Large intestine (tissue), 3 donors: ENCODE measurements around the gene CD164L2. TPM values are rescaled to one million over a fixed set of nuclear protein-coding genes. Genes with fewer than 3 reads are reported as not detected.
"Not testable (repeated sequence)": the region's sequence is repeated elsewhere in the genome, so short reads cannot be mapped to it uniquely, and the experiment has no call there.

Experiments
- DNase-seq, 2 donors: peaks; one replicate each; pipeline versions ENCODE4 v3.0.0 to v3.0.0-alpha.2; 2013
- H3K27ac ChIP-seq: one replicate; pipeline ENCODE4 v1.5.1; 2013; ENCODE audit warnings: low read length
- H3K27me3 ChIP-seq: 2 replicates; pipeline ENCODE4 v1.6.1; 2013; ENCODE audit warnings: low read length; ENCODE audit not compliant: control insufficient read depth, insufficient read depth
- H3K36me3 ChIP-seq: 2 replicates; pipeline ENCODE4 v1.6.1; 2013; ENCODE audit warnings: low read length; ENCODE audit not compliant: control insufficient read depth, insufficient read depth
- H3K4me1 ChIP-seq: one replicate; pipeline ENCODE4 v1.6.1; 2013; ENCODE audit warnings: low read length; ENCODE audit not compliant: control insufficient read depth, insufficient read depth
- H3K4me3 ChIP-seq: one replicate; pipeline ENCODE4 v1.5.1; 2013; ENCODE audit warnings: low read length
- H3K9me3 ChIP-seq: one replicate; pipeline ENCODE4 v1.6.1; 2013; ENCODE audit warnings: mild to moderate bottlenecking, low read depth, low read length, moderate library complexity; ENCODE audit not compliant: control insufficient read depth
- WGBS: methylation state at CpG from one replicate; pipeline ENCODE4 v1.1.5; 2013; ENCODE audit warnings: low lambda C conversion rate; ENCODE audit not compliant: insufficient coverage; 5-methylcytosine and 5-hydroxymethylcytosine counted together
- polyA plus RNA-seq: library from polyadenylated mRNA; unstranded; fragments of 120-200 nt; gene quantifications from one replicate; pipeline ENCODE4 v1.2.1, GENCODE V29; 2013

CD164L2 gene
- polyA plus RNA-seq, 1 donor, result not detected

- WGBS, result no CpG with 5 or more reads among the region's 13 CpGs
- peak; percentile 43 to 61 for DNase-seq
- H3K4me1 ChIP-seq, result peaks cover 15% of the 10 kb centered on the region
- H3K9me3 ChIP-seq, result no peaks in the 10 kb centered on the region
- H3K27me3 ChIP-seq, result peaks cover 7% of the 10 kb centered on the region
- no peaks in the 10 kb centered on the region for H3K36me3 ChIP-seq
- no peak overlapping the region for H3K27ac ChIP-seq
- peak overlapping the region; percentile 27 for H3K4me3 ChIP-seq
Observed at GRCh38 chr1:27391511-27392095, 8.5 kb upstream of the CD164L2 start.

- WGBS, result no CpG with 5 or more reads among the region's 5 CpGs
- no peaks in the 10 kb centered on the region for H3K9me3 ChIP-seq
- H3K36me3 ChIP-seq, result no peaks in the 10 kb centered on the region
- H3K27me3 ChIP-seq, result peaks cover 7% of the 10 kb centered on the region
- H3K27ac ChIP-seq, result no peak overlapping the region
- DNase-seq, result peak in 1 of 2 donors; percentile 45
- H3K4me1 ChIP-seq, result peaks cover 15% of the 10 kb centered on the region
- no peak overlapping the region for H3K4me3 ChIP-seq
Observed at GRCh38 chr1:27388337-27389005, 5.3 kb upstream of the CD164L2 start.

- H3K4me3 ChIP-seq, H3K9me3 ChIP-seq, H3K27ac ChIP-seq, DNase-seq, H3K27me3 ChIP-seq, H3K36me3 ChIP-seq, H3K4me1 ChIP-seq: not testable (repeated sequence)
- WGBS, result no CpG with 5 or more reads among the region's 3 CpGs
Observed at GRCh38 chr1:27384797-27385196, 1.7 kb upstream of the CD164L2 start.

GRCh38 chr1:27383661-27384060, 528 bp upstream of the CD164L2 start:
- H3K9me3 ChIP-seq, result no peaks in the 10 kb centered on the region
- no peak overlapping the region for H3K27ac ChIP-seq
- H3K4me1 ChIP-seq, result peaks cover 7% of the 10 kb centered on the region
- no peak overlapping the region for H3K4me3 ChIP-seq
- no peak for DNase-seq
- no CpG with 5 or more reads among the region's 13 CpGs for WGBS
- no peaks in the 10 kb centered on the region for H3K36me3 ChIP-seq
- H3K27me3 ChIP-seq, result peaks cover 6% of the 10 kb centered on the region

GRCh38 chr1:27381969-27382762, 967 bp downstream of the CD164L2 start:
- H3K27me3 ChIP-seq, result peaks cover 6% of the 10 kb centered on the region
- no peak for DNase-seq
- 80% methylated on average over 2 of the region's 18 CpGs for WGBS
- peaks cover 7% of the 10 kb centered on the region for H3K4me1 ChIP-seq
- H3K4me3 ChIP-seq, result no peak overlapping the region
- H3K9me3 ChIP-seq, result no peaks in the 10 kb centered on the region
- no peaks in the 10 kb centered on the region for H3K36me3 ChIP-seq
- no peak overlapping the region for H3K27ac ChIP-seq

- H3K36me3 ChIP-seq, result no peaks in the 10 kb centered on the region
- H3K4me1 ChIP-seq, result peaks cover 7% of the 10 kb centered on the region
- no peak for DNase-seq
- no peak overlapping the region for H3K27ac ChIP-seq
- no peaks in the 10 kb centered on the region for H3K9me3 ChIP-seq
- H3K27me3 ChIP-seq, result peaks cover 6% of the 10 kb centered on the region
- H3K4me3 ChIP-seq, result no peak overlapping the region
- WGBS, result no CpG with 5 or more reads among the region's 12 CpGs
Observed at GRCh38 chr1:27380766-27381733, 2.1 kb downstream of the CD164L2 start.

- no peaks in the 10 kb centered on the region for H3K9me3 ChIP-seq
- peaks cover 6% of the 10 kb centered on the region for H3K27me3 ChIP-seq
- H3K4me1 ChIP-seq, result peaks cover 7% of the 10 kb centered on the region
- DNase-seq, result no peak
- no peaks in the 10 kb centered on the region for H3K36me3 ChIP-seq
- no CpG with 5 or more reads among the region's 4 CpGs for WGBS
- H3K4me3 ChIP-seq, result no peak overlapping the region
- no peak overlapping the region for H3K27ac ChIP-seq
Observed at GRCh38 chr1:27380224-27380623, 2.9 kb downstream of the CD164L2 start.

GRCh38 chr1:27379564-27380122, 3.5 kb downstream of the CD164L2 start:
- Histone ChIP-seq H3K4me1 (peaks cover 7% of the 10 kb centered on the region), H3K4me3 (no peak overlapping the region), H3K27ac (no peak overlapping the region), H3K36me3 (no peaks in the 10 kb centered on the region), H3K27me3 (peaks cover 6% of the 10 kb centered on the region), H3K9me3 (no peaks in the 10 kb centered on the region)
- WGBS, result no CpG with 5 or more reads among the region's 11 CpGs
- DNase-seq, result no peak

GRCh38 chr1:27377760-27378495, 5.2 kb downstream of the CD164L2 start:
- H3K9me3 ChIP-seq, result no peaks in the 10 kb centered on the region
- 100% methylated on average over 2 of the region's 12 CpGs for WGBS
- H3K27me3 ChIP-seq, result peaks cover 6% of the 10 kb centered on the region
- H3K27ac ChIP-seq, result no peak overlapping the region
- no peaks in the 10 kb centered on the region for H3K36me3 ChIP-seq
- no peak overlapping the region for H3K4me3 ChIP-seq
- H3K4me1 ChIP-seq, result peaks cover 3% of the 10 kb centered on the region
- no peak for DNase-seq
